Neutrophil (primary cell): ENCODE data around the gene DCLK2.
"Not testable (repeated sequence)": the region's sequence is repeated elsewhere in the genome, so short reads cannot be mapped to it uniquely, and the experiment has no call there.

Experiments
- H3K27ac ChIP-seq: fragments of 200-600 bp; sonication (generic); 2 replicates; pipeline ENCODE4 v1.5.1; 2016; ENCODE audit warnings: mild to moderate bottlenecking, moderate library complexity
- H3K27me3 ChIP-seq: fragments of 200-600 bp; sonication (generic); 2 replicates; pipeline ENCODE4 v1.6.0; 2016; ENCODE audit warnings: mild to moderate bottlenecking
- H3K36me3 ChIP-seq: fragments of 200-600 bp; sonication (generic); 2 replicates; pipeline ENCODE4 v1.5.1; 2017
- H3K4me1 ChIP-seq, 2 experiments: fragments of 200-600 bp in 1 of 2; sonication (generic) in 1 of 2; 1 replicate in 1 of 2; 2 replicates in 1 of 2; pipeline versions ENCODE4 v1.5.1 to v1.6.1; 2013 to 2016; ENCODE audit warnings: low read depth in 1 of 2, low read length in 1 of 2, mild to moderate bottlenecking in 1 of 2, moderate library complexity in 1 of 2; ENCODE audit not compliant: control insufficient read depth in 1 of 2, insufficient read depth in 1 of 2
- H3K4me3 ChIP-seq, 2 experiments: fragments of 200-600 bp in 1 of 2; sonication (generic) in 1 of 2; 1 replicate in 1 of 2; 2 replicates in 1 of 2; pipeline ENCODE4 v1.5.1; 2013 to 2016; ENCODE audit warnings: low read depth in 1 of 2, low read length in 1 of 2, mild to moderate bottlenecking in 1 of 2, moderate library complexity in 1 of 2
- H3K9me3 ChIP-seq: fragments of 200-600 bp; sonication (generic); 2 replicates; pipeline ENCODE4 v1.5.1; 2016
- TF ChIP-seq, protein P1 (sequence below): fragments of 200-600 bp; sonication (generic); IDR thresholded peaks from 2 replicates; pipeline ENCODE4 v1.5.1; 2016; ENCODE audit warnings: antibody characterized with exemption

DCLK2 gene

DNA sequence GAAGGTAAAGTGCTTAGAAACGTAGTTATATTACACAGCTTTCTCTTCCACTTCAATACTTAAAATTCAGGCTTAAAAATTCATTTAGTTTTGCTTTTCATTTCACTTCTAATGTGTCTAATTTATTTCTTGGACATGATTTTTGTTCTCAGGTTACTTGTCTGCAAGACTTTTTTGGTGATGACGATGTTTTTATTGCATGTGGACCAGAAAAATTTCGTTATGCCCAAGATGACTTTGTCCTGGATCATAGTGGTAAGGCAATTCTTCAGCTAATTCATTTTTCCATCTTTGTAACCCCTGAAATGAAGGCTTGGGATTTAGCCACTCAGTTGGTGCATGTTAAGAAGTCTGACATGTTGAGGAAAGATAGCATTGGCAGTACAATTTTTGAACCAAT, 114.7 kb downstream of the DCLK2 start:
- H3K4me3 ChIP-seq, result no peak overlapping the region
- H3K4me1 ChIP-seq, result no peaks in the 10 kb centered on the region
- H3K27ac ChIP-seq, result no peak overlapping the region
- no peaks in the 10 kb centered on the region for H3K9me3 ChIP-seq
- H3K27me3 ChIP-seq, result no peaks in the 10 kb centered on the region
- TF ChIP-seq, protein P1, sequence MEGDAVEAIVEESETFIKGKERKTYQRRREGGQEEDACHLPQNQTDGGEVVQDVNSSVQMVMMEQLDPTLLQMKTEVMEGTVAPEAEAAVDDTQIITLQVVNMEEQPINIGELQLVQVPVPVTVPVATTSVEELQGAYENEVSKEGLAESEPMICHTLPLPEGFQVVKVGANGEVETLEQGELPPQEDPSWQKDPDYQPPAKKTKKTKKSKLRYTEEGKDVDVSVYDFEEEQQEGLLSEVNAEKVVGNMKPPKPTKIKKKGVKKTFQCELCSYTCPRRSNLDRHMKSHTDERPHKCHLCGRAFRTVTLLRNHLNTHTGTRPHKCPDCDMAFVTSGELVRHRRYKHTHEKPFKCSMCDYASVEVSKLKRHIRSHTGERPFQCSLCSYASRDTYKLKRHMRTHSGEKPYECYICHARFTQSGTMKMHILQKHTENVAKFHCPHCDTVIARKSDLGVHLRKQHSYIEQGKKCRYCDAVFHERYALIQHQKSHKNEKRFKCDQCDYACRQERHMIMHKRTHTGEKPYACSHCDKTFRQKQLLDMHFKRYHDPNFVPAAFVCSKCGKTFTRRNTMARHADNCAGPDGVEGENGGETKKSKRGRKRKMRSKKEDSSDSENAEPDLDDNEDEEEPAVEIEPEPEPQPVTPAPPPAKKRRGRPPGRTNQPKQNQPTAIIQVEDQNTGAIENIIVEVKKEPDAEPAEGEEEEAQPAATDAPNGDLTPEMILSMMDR, result no peak
- no peaks in the 10 kb centered on the region for H3K36me3 ChIP-seq

DNA sequence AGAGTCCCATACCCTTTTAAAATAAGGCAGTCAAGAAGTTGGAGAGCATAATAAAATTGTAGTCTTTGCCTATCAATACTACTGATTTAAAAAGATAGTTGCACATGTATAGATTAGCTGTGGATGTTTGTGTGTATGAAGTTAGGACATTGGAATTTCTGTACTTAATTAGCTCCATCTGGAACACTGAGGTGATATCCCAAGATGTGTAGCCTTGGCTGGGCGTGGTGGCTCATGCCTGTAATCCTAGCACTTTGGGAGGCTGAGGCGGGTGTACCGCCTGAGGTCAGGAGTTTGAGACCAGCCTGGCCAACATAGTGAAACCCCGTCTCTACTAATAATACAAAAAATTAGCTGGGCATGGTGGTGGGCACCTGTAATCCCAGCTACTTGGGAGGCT, 119.0 kb downstream of the DCLK2 start:
- not testable (repeated sequence) for H3K27me3 ChIP-seq, H3K4me1 ChIP-seq, H3K27ac ChIP-seq, H3K9me3 ChIP-seq, H3K36me3 ChIP-seq, H3K4me3 ChIP-seq

DNA sequence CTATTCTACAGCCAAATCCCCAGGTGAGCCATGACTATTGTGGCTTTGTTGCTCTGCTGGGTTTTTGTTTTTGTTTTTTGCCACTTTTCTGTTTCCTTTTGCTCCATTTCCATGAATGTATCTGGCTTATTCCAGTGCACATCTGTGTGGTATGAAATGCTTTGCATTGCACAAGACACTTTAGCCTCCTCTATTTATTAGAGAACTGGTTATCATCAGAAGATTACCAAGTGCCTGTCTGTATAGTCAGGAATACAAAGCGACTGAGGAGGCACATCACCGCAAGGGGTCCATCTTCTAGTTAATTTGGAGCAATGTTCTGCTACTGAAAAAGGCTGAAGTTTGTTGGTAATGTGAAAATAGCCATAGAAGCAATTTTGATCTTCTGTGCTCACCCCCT, 120.8 kb downstream of the DCLK2 start:
- no peaks in the 10 kb centered on the region for H3K36me3 ChIP-seq
- TF ChIP-seq, protein P1, result no peak
- no peaks in the 10 kb centered on the region for H3K4me1 ChIP-seq
- no peaks in the 10 kb centered on the region for H3K9me3 ChIP-seq
- H3K4me3 ChIP-seq, result no peak overlapping the region
- no peaks in the 10 kb centered on the region for H3K27me3 ChIP-seq
- no peak overlapping the region for H3K27ac ChIP-seq

DNA sequence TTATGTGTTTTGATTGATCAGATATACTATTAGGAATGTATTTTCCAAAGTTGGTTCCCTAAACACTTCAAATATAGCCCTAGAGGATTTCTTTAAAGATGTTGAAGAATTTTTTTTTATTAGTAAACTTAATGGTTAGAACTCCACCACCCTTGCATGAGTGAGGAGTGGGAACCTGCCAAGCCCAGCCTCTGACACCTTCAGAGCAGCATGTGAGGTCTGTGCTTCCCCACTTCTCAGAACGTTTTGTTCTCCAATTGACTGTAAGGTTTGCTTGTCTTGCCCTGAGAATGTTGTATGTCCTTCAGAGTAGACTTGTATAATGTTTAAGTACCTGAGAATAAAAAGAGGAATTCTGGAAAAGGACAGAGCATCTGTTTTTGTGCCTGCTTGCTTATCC, 126.8 kb downstream of the DCLK2 start:
- TF ChIP-seq, protein P1, result no peak
- H3K4me3 ChIP-seq, result no peak overlapping the region
- H3K9me3 ChIP-seq, result no peaks in the 10 kb centered on the region
- no peaks in the 10 kb centered on the region for H3K36me3 ChIP-seq
- H3K27ac ChIP-seq, result no peak overlapping the region
- no peaks in the 10 kb centered on the region for H3K4me1 ChIP-seq
- no peaks in the 10 kb centered on the region for H3K27me3 ChIP-seq

DNA sequence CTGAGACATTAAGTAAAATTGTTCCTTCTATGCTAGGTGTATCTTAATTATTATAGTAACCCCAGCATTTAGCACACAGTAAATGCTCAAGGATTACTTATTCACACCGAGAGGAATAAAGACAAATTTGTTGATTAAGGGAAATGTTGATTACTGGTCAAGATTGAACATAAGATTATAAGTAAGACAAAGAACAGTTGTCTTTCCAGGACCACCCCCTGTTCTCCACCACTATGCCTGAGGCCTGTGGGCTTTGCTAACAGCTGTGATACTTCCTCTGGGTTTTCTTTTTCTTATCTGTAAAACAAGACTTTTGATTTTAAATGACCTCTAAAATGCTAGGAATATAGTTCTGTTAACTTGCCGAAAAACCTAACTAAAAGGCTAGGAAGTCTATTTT, 128.0 kb downstream of the DCLK2 start:
- H3K4me3 ChIP-seq, result no peak overlapping the region
- no peaks in the 10 kb centered on the region for H3K4me1 ChIP-seq
- H3K36me3 ChIP-seq, result no peaks in the 10 kb centered on the region
- no peaks in the 10 kb centered on the region for H3K9me3 ChIP-seq
- H3K27ac ChIP-seq, result no peak overlapping the region
- H3K27me3 ChIP-seq, result no peaks in the 10 kb centered on the region
- TF ChIP-seq, protein P1, result no peak

DNA sequence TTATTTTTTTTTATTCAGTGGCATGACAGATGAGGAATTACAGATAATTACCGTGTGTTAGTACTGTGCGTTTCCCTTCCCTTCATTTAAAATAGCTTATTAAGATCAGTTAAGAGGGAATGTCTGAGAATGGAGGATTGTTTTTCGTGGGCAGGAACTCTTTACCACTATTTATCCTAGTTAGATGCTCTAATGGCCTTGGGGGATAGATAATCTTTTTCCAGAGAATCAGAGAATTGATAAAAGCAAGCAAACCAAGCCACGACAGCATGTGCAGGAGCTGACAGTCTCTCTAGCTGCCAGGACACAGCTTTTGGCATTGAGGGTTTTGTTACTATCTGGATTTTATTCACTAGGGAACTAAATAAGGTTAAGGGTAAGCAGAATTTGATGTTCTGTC, 128.7 kb downstream of the DCLK2 start:
- TF ChIP-seq, protein P1, result no peak
- Histone ChIP-seq H3K4me3 (no peak overlapping the region), H3K9me3 (no peaks in the 10 kb centered on the region), H3K4me1 (no peaks in the 10 kb centered on the region), H3K27ac (no peak overlapping the region), H3K36me3 (no peaks in the 10 kb centered on the region), H3K27me3 (no peaks in the 10 kb centered on the region)
